HG02571 (cell line): ENCODE results near the gene CD300LD.
"Not testable (repeated sequence)": the region's sequence is repeated elsewhere in the genome, so short reads cannot be mapped to it uniquely, and the experiment has no call there.

Experiments used
- ATAC-seq: cut with Tn5 transposase; IDR thresholded peaks from one replicate; pipeline ENCODE4 v1.9.1; 2021; ENCODE audit warnings: mild to moderate bottlenecking, moderate library complexity; ENCODE audit not compliant: unreplicated experiment

CD300LD gene

DNA sequence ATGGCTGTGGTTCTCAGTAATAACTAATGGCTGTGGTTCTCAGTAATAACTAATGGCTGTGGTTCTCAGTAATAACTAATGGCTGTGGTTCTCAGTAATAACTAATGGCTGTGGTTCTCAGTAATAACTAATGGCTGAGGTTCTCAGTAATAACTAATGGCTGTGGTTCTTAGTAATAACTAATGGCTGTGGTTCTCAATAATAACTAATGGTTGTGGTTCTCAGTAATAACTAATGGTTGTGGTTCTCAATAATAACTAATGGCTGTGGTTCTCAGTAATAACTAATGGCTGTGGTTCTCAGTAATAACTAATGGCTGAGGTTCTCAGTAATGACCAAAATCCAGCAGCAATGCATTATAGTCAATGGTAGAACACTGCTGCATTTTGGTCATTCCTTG is 18.4 kb downstream of the CD300LD start:
- ATAC-seq: not testable (repeated sequence)

GRCh38 chr17:74573169-74573568 is 18.9 kb downstream of the CD300LD start:
- no peak for ATAC-seq

GRCh38 chr17:74571621-74572270 is 20.3 kb downstream of the CD300LD start:
- no peak for ATAC-seq

GRCh38 chr17:74569020-74570003 is 22.8 kb downstream of the CD300LD start:
- ATAC-seq: no peak

- no peak for ATAC-seq
These were observed 23.8 kb downstream of the CD300LD start for GRCh38 chr17:74568106-74568873.

- ATAC-seq: no peak
These were observed 24.7 kb downstream of the CD300LD start, which contains the start of gene CD300H for GRCh38 chr17:74567397-74567796. Gene CD300H, minus strand, starts transcription at chr17:74567509.

DNA sequence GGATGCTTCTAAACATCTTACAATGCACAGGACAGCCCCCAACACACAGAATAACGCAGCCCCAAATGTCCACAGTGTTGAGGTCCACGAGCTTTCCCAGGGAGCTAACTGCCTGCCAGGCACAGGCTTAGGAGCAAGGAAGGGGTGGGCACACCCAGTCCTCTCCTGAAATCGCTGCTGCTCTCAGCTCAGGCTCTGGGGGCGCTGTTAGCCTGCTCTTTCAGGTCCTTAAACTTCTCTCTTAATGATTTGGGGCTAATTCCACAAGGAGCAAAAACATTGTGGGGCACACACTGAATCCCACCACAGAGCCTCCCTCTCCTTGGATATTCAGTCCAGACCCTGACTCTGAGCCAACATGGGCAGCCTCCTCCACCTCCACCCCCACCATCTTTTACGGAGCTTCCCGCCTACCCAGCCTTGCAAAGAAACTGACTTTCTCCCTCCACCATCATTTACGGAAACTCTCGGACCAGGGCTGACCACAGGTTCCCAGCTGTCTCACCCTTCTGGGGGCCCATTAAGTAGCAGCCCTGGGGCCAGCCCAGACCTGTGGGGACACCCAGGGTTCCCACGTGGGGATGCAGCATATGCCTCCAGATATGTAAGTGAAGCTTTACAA is 25.8 kb downstream of the CD300LD start:
- no peak for ATAC-seq

GRCh38 chr17:74565126-74565525 is 27.0 kb downstream of the CD300LD start:
- no peak for ATAC-seq

DNA sequence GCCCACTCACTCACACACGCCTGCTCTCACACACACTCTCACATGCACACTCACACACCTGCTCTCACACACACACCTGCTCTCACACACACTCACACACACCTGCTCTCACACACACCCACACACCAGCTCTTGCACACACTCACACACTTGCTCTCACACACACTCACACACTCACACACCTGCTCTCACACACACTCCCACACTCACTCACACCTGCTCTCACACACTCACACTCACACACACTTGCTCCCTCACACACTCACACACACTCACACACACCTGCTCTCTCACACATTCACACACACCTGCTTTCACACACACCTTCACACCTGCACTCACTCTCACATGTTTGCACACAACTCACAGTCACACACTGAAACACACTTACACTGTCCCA is 28.7 kb downstream of the CD300LD start:
- no peak for ATAC-seq

DNA sequence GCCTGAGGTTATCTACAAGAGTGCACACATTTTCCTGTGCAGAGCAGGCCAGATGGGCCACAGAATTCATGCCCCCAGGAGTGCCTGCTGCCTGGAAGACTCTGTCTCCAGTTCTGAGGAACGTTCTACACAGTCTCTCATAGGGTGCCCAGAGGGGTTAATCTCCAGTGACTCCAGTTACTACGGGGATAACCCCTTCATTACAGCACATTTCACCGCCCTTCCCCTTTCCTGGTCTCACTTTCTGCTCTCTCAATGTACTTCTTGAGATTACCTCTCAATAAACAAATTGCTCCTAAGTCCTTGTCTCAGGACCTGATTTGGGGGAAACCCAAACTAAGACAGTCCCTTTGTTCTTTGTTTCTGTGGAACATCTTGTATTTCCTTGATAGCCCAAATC is 30.5 kb downstream of the CD300LD start:
- no peak for ATAC-seq

- no peak for ATAC-seq
These were observed 33.1 kb downstream of the CD300LD start for GRCh38 chr17:74558882-74559519.

DNA sequence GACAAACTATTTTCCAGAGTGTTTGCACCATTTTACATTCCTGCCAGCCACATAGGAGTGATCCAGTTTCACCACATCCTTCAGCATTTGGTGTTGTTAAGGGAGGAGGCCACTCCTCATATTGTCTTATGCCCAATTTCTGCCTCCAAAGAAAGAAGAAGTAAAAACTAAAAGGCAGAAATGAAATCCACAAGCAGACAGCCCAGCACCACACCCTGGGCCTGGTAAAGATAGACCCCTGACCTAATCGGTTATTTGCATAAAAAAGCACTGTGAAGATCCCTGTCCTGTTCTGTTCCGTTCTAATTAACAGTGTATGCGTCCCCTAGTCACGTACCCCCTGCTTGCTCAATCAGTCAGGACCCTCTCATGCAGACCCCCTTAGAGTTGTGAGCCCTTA is 33.7 kb downstream of the CD300LD start:
- ATAC-seq: not testable (repeated sequence)

DNA sequence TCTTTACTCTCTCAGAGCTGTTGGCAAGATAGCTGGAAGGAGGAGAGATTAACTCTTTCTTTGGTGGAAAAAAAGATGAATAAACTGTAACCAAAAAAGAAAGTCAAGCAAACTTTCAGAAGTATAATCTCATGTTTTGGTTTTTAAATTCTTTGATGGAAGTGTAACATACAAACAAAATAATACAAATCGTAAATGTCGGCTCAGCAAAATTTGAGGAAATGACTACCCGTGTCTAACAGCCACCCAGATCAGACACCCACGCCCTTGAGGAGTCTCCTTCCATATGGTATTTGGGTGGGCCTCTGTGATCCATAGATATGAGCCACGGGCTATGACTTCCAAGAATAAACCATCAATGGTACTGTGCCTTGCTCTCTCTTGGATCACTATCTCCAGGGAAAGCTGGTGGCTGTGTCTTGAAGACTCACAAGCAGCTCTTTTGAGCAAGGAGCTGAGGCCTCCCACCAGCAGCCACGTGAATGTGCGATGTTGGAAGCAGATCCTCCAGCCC is 36.6 kb downstream of the CD300LD start:
- no peak for ATAC-seq

GRCh38 chr17:74554909-74555308 is 37.2 kb downstream of the CD300LD start:
- ATAC-seq: no peak

DNA sequence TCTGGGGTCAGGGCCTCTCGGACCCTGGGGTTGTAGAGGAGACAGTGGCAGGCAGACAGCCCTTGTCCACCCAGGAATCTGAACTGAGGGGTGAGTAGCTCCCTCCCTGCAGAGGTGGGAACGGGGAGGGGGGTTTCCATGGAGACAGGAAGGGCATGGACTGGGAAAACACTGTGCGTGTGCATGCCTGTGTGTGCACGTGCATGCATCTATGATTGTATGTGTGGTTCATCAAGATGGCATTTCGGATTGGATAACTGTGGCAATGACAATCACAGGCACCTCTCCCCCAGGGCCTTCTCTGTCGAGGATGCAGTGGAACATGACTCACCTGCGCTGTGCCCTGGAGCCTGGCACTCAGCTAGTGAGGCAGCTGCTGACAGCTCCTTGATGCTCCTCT is 40.0 kb downstream of the CD300LD start:
- no peak for ATAC-seq

- no peak for ATAC-seq
These were observed 41.5 kb downstream of the CD300LD start for GRCh38 chr17:74550602-74551001.

- ATAC-seq: no peak
These were observed 42.7 kb downstream of the CD300LD start for GRCh38 chr17:74549343-74549742.

DNA sequence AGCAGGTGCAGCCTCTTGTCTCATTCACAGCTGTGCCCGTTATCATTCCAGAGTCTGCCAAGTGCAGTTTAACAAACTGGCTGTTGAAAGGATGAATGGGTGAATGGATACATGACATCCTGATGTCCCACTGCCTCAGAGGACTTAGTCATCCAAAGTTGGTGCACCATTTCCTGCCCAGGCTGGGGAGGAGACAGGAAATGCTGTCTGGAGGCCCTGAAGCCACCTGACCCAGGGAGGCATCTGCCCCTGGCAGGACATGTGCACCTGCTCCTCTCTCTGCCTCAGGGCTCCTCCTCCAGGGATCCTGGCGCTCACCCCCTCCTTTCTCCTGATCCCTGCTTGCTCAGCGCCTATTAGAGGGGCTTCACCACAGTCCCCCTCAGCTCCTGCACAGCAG is 44.3 kb downstream of the CD300LD start:
- ATAC-seq: no peak

DNA sequence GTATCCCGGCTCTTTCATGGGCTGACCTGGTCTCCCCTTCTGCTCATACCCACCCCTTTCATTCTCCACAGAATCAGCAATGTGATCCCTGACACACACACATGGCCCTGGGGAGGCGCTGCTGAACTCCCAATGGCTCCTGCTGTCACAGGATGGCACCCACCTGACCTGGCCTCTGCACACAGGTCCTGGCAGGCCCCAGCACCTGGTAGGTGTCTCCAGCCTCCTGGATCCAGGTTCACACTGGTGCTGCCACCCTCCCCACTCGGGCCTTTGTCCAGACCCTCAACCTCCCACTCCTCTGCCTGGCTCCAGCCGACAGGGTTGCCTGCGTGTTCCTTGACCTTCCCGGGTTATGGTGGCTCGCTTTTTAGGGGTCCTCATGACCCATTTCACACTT is 44.8 kb downstream of the CD300LD start:
- no peak for ATAC-seq

GRCh38 chr17:74546586-74546985 is 45.5 kb downstream of the CD300LD start:
- ATAC-seq: no peak
